AG09309 (cell line): ENCODE data around the gene RANBP3.
A peak's percentile ranks its signal among the peaks of the same experiment; 100 is the strongest.

Experiments
- DNase-seq: peaks from one replicate; pipeline ENCODE4 v3.0.0-alpha.2; 2010; ENCODE audit warnings: low read depth
- H3K4me3 ChIP-seq: 2 replicates; pipeline ENCODE4 v1.5.1; 2011; ENCODE audit warnings: mild to moderate bottlenecking, low read depth, low read length, moderate library complexity; ENCODE audit not compliant: control insufficient read depth
- CTCF ChIP-seq: IDR thresholded peaks from 2 replicates; pipeline ENCODE4 v1.5.1; 2011; ENCODE audit warnings: mild to moderate bottlenecking, low read depth, low read length, inconsistent platforms; ENCODE audit not compliant: insufficient read depth, control insufficient read depth; ENCODE audit errors: missing control alignments

Gene RANBP3

GRCh38 chr19:5929179-5929578, 48.8 kb downstream of the RANBP3 start:
- DNase-seq: no peak
- no peak overlapping the region for H3K4me3 ChIP-seq
- TF ChIP-seq CTCF: no peak

- no peak for DNase-seq
- TF ChIP-seq CTCF: no peak
- no peak overlapping the region for H3K4me3 ChIP-seq
These were observed 50.5 kb downstream of the RANBP3 start for GRCh38 chr19:5927441-5927821.

- no peak overlapping the region for H3K4me3 ChIP-seq
- TF ChIP-seq CTCF: no peak
- DNase-seq: peak; percentile 83
These were observed 51.1 kb downstream of the RANBP3 start for GRCh38 chr19:5926641-5927440.

GRCh38 chr19:5925830-5926427, 52.0 kb downstream of the RANBP3 start:
- no peak overlapping the region for H3K4me3 ChIP-seq
- TF ChIP-seq CTCF: no peak
- DNase-seq: no peak

GRCh38 chr19:5923356-5923755, 54.6 kb downstream of the RANBP3 start:
- no peak for DNase-seq
- no peak for TF ChIP-seq CTCF

GRCh38 chr19:5922161-5922545, 55.8 kb downstream of the RANBP3 start:
- TF ChIP-seq CTCF: no peak
- no peak overlapping the region for H3K4me3 ChIP-seq
- DNase-seq: no peak

More at GRCh38 chr19:5923356-5923755, 54.6 kb downstream of the RANBP3 start:
- H3K4me3 ChIP-seq: no peak overlapping the region
